ENCODE measurements around the gene MARK4. TPM values are rescaled to one million over a fixed set of nuclear protein-coding genes. Genes with fewer than 3 reads are reported as not detected.
"Not testable (repeated sequence)": the region's sequence is repeated elsewhere in the genome, so short reads cannot be mapped to it uniquely, and the experiment has no call there.

Gene MARK4
- total RNA-seq, 1 donor from 2014 or later: 36.6 TPM

DNA sequence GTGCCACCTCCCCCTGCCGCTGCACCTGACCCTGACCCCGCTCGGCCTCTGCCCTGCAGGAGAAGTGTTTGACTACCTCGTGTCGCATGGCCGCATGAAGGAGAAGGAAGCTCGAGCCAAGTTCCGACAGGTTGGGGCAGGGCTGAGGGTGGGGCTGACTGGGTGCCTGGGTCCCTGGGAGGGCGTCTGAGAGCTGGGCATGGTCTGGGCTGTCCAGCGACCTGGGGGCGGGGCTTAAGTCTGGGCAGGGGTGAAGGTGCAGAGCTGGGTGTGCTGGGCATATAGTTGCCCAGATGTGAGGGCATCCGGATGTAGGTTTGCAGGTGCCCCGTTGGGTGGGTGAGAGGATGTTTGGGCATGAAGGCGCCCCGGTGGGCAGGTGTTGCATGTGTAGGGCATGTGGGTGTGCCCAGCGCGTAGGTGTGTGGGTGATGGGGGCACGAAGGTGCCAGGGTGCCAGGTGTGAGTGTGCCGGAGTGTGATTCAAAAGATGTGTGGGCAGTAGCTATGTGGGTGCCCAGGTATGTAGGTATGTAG is 13.8 kb downstream of the MARK4 start:
- intact Hi-C loops (cut with DNase I): no loop called here
- DNase-seq (ENCODE audit: low spot score): no peak

DNA sequence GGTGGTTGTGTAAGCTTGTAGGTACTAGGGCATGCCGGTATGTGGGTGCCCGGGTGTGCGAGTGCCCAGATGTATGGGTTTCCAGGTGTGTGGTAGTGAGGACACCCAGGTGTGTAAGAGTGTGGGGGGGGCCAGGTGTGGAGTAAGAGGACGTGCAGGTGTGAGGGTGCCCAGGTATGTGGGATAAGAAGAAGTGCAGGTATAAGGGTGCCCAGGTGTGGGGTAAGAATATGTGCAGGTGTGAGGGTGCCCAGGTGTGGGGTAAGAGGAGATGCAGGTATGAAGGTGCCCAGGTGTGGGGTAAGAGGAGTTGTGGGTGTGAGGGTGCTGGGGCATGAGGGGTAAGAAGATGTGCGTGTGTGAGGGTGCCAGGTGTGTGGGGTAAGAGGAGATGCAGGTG is 14.3 kb downstream of the MARK4 start:
- intact Hi-C loops (cut with DNase I): no loop called here
- DNase-seq (ENCODE audit: low spot score): no peak

DNA sequence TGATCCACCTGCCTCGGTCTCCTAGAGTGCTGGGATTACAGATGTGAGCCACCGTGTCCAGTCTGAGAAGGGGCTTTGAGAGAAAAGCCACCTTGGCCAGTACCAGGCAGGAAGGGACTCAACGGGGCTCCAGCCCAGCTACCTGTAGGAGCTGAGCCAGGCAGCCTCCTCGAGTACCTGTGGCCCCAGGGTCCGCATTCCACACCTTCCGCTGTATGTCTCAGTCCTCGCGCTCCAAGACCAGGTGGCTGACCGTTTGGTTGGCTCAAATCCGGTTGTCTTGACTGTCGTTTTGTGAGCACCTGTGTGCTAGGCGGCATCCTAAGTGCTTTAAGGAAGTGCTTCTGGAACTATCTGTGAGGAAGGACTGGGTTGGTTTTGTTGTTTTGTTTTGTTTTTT is 16.2 kb downstream of the MARK4 start:
- intact Hi-C loops (cut with DNase I): no loop called here
- DNase-seq (ENCODE audit: low spot score): no peak

DNA sequence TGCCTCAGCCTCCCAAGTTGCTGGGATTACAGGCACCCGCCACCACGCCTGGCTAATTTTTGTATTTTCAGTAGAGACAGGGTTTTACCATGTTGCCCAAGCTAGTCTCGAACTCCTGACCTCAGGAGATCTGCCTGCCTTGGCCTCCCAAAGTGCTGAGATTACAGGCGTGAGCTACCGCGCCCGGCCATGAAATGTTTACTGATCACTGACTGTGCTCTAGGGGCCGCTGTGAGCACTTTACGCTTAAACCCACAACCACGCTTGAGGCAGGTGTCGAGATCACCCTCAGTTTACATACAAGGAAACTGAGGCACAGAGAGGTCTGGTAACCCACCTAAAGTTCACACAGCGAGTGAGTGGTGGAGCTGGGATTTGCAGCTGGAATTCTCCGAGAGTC is 18.9 kb downstream of the MARK4 start:
- intact Hi-C loops (cut with DNase I); DNase-seq (ENCODE audit: low spot score): not testable (repeated sequence)

DNA sequence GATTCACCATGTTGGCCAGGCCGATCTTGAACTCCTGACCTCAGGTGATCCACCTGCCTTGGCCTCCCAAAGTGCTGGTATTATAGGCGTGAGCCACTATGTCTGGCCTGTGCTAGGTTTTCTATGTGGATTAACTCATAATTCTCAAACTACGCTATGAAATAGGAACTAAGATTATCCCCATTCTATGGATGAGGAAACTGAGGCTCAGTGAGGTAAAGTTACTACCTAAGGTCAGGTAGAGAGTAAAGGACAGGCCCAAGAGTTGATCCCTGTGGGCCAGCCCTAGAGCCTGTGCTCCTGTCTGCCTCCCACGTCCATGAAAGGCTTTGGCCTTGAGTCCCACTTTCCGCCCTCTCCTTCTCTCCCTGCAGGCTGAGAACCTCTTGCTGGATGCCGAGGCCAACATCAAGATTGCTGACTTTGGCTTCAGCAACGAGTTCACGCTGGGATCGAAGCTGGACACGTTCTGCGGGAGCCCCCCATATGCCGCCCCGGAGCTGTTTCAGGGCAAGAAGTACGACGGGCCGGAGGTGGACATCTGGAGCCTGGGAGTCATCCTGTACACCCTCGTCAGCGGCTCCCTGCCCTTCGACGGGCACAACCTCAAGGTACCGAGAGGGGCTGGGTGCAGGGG is 20.1 kb downstream of the MARK4 start:
- no peak for DNase-seq (ENCODE audit: low spot score)

DNA sequence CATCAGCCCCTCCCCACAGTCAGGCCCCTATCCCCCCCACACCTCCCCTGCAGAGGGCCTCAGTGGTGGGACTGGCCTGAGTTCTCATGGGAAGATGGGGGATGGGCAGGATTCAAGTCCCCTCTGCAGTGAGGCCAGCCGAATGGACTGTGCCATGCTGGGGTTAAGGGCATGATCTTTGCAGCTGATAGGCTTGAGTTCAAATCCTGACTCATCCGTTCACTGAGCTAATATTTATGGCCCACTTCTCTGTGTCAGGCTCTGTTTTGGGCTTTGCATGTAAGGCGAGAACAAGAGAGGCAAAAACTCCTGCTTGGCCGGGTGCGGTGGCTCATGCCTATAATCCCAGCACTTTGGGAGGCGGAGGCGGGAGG is 20.7 kb downstream of the MARK4 start:
- DNase-seq (ENCODE audit: low spot score): no peak
- intact Hi-C loops (cut with DNase I): no loop called here

More for the DNA sequence above, 20.1 kb downstream of the MARK4 start:
- intact Hi-C loops (cut with DNase I): no loop called here

DNA sequence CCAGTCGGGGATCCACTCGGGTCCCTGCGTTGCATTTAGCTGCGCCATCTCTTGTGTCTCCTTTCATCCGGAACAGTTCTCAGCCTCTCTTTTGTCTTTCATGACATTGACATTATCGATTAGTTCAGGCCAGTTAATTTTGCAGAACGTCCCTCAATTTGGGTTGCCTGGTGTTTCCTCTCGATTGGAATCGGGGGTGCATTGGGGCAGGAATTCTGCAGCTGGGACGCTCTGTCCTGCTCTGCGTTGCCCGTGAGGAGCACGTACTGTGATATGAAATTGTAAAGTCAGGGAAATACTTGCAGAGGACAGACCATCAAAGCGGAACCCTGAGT is 22.4 kb downstream of the MARK4 start:
- intact Hi-C loops (cut with DNase I): no loop called here
- DNase-seq (ENCODE audit: low spot score): no peak

DNA sequence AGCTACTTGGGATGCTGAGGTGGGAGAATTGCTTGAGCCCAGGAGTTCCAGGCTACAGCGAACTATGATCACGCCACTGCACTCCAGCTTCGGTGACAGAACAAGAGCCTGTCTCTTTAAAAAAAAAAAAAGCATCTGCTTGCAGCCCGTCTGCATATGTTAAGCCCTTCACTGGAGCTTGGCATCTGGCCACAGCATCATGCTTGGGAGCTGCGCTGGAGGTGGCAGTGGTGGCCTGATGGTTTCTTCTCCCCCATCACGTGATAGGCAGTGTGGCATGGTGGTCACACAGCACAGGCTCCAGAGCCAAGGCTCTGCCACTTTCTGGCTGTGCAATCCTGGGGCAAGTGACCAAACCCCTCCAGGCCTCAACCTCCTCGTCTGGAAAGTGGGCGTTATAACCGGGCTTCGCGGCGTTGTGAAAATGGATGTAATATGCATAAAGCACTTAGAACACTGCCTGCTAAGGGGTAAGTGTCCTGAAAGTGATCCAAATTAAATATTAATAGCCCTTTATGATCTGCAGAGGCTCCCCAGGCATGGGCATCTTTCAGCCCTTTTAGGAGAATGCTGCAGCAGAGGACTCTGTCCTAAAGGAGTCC is 24.4 kb downstream of the MARK4 start:
- intact Hi-C loops (cut with DNase I): no loop called here
- no peak for DNase-seq (ENCODE audit: low spot score)

DNA sequence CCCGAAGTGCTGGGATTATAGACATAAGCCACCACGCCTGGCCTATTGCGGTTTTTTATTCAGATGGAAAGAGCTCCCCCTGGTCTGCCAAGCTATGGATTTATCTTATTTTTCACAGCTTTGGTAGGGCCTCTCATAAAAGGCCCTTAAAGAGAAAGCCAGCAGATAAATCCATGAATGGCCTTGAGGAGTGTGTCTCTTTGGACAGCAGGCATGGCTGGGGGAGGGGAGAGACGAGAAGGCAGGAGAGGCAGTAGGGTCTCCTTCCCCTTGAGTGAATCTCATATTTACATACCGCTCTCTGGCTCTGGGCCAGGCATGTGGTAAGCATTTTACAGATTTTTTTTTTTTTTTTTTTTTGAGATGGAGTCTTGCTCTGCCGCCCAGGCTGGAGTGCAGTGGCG is 25.2 kb downstream of the MARK4 start:
- intact Hi-C loops (cut with DNase I): no loop called here
- no peak for DNase-seq (ENCODE audit: low spot score)

DNA sequence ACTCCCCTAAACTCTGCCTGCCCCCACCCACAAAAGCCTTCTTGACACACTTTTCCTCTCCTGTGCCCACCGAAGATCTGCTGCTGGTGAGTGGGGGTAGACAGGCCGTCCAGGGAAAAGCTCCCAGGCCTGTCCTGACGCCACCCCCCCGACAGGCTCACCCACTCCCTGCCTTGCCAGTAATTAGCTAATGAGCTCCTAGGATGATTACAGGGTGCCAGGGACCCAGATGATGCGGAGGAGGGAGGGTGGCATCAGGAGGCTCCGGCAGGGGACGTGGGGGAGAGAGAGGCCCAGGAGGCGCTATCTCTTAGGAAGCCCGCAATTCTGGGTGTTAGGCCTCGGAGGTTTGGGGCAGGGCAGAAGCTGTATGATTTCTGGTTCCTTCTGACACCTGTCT is 27.0 kb downstream of the MARK4 start:
- intact Hi-C loops (cut with DNase I): no loop called here
- DNase-seq (ENCODE audit: low spot score): no peak

DNA sequence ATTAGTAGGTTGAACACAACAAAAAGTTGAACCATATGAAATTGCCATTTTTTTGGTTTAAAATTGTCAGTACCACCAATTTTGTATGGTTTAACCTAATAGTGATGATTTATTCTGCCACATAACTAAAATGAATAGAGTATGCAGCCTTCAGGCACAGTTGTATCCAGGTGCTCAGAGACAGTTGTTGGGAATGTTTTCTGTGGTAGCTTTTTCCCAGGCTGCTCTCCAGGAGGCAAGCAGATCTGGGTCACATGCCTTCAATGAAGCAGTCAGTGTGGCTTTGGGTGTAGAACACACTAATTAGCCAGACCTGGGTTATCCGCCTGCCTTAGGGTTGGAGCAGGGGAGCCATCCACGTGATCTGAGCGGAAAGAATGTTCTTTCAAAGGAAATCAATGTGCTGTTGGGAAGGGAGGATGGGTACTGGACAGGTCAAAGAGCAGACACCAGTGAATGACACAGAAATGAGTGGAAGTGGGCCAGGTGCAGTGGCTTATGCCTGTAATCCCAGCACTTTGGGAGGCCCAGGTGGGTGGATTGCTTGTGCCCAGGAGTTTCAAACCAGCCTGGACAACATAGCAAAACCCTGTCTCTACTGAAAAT is 28.6 kb downstream of the MARK4 start:
- intact Hi-C loops (cut with DNase I): no loop called here
- no peak for DNase-seq (ENCODE audit: low spot score)

DNA sequence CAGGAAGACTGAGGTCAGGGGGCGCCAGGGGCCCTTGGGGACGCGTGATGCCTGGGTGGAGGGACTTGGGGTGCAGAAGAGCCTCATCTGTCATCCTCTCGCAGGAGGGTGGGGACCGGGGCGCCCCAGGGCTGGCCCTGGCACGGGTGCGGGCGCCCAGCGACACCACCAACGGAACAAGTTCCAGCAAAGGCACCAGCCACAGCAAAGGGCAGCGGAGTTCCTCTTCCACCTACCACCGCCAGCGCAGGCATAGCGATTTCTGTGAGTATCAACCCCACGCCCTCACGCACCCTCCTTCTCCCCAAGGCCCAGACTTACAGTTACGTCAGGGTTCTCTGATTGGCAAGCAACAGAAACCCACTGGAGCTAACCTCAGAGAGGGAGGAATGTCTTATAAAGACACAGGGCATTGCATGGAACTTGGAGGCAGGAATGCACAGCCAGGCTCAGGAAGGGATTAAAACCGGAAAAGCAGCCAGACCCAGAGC is 29.4 kb downstream of the MARK4 start:
- intact Hi-C loops (cut with DNase I): no loop called here
- no peak for DNase-seq (ENCODE audit: low spot score)

DNA sequence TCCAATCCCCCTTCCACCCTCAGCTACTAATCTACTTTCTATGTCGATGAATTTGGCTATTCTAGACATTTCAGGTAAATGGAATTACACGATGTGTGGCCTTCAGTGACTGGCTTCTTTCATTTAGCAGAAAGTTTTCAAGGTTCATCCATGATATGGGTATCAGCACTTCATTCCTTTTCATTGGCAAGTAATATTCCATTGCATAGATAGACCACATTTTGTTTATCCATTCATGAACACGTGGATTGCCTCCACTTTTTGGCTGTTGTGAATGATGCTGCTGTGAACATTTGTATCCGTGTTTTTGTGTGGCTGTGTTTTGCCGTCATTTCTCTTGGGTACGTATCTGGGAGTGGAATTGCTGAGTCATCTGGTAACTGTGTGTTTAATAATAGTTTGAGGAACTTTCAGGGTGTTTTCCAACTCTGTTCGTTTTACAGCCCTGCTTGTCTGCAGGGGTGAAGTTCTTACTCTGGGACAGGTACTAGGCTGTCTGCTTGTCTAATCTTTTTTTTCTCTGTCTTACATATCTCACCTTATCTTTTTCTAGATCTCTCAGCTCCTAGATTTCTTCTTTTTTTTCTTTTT is 32.5 kb downstream of the MARK4 start:
- DNase-seq (ENCODE audit: low spot score): no peak
- intact Hi-C loops (cut with DNase I): no loop called here

DNA sequence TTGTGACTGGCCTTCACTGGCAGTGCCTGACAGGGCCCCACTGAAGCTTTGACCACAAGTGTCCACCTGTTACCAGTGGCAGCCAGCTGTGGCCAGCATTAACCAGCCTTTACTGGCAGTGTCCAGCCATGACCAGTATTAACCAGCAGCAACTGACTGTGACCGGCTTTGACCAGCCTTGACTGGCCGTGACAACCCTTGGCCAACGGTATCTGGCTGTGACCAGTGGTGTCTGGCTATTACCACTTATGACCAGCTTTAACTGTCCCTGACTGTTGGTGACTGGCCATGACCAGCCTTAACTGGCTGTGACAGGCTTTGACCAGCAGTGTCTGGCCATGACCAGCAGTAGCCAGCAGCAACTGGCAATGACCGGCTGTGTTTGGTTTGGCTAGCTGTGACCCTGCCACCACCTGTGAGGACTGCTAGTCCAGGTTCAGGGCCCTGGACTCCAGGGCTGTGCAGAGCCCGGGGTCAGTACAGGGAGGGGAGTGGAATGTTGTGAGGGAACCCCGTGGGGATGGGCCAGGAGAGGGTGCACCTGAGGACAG is 39.4 kb downstream of the MARK4 start:
- intact Hi-C loops (cut with DNase I): no loop called here
- DNase-seq (ENCODE audit: low spot score): no peak

DNA sequence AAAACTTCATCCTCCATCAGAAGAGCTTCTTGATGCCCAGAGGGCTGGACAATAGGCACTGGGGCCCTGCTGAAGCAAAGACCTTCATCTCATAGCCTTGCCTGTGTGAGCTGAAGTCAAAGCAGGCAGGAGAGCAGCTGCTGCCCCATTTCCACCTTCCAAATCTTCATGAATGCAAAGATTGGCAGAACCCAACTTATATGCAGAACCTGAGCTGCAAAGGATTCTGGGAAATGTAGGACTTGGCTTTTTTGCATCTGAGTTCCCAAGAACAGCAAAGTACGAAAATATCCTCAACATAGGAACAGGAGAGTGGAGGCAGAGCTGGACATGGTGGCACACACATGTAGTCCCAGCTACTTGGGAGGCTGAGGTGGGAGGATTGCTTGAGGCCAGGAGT is 40.8 kb downstream of the MARK4 start:
- intact Hi-C loops (cut with DNase I): no loop called here
- no peak for DNase-seq (ENCODE audit: low spot score)

DNA sequence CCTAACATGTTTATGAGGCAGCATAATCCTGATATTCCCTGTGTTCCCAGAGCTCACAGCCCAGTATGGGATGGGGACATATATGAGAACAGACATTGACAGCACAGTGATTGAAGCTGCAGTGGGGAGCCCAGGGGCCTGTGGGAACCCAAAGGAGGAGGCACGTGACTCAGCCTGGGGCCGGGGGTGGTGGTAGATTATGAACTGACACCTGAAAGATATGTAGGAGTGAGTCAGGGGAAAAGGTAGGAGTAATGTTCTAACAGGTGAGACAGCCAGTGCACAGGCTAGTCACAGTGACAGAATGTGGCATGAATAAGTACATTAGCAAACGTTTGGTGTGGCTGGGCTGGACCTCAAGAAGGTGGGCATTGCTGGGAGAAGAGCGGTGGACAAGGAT is 42.6 kb downstream of the MARK4 start:
- intact Hi-C loops (cut with DNase I): loop anchor here (2.0 kb wide), 1 partner anchor 29 kb away; the partner anchor contains the start of gene CKM

DNA sequence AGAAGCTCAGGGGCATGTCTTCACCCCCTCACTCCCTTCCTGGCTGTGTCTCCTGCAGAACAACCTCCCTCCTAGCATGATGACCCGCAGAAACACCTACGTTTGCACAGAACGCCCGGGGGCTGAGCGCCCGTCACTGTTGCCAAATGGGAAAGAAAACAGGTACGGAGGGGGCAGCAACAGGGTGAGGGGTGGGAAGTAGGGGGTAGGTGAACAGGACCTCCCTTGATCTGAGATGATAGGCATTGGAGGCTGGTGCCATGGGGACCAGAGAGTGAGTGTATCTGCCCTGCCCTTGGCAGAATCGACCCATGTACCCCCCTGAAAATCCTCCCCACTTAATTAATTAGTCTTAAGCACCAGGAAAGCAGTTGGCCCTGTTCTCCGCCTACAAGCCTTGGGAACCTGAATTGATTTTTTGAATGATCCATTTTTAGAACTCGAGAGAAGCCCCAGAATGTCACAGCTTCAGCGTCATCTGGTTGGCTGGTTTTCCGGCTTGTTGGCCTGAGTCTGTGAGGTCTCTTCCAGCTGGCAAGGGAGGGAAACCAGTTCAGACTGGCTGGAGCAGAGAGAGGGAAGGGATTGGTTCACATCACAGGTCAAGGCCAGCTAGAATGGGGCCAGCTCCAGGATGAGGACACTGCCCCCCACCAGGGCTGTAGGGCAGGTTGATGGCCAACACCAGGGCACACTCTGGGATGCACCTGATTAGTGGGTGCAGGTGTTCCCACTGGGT is 43.4 kb downstream of the MARK4 start:
- peak; percentile 82 for DNase-seq (ENCODE audit: low spot score)
- intact Hi-C loops (cut with DNase I): loop anchor here (2.0 kb wide), 1 partner anchor 28 kb away; the partner anchor contains the start of gene CKM

More for the DNA sequence above, 42.6 kb downstream of the MARK4 start:
- no peak for DNase-seq (ENCODE audit: low spot score)

DNA sequence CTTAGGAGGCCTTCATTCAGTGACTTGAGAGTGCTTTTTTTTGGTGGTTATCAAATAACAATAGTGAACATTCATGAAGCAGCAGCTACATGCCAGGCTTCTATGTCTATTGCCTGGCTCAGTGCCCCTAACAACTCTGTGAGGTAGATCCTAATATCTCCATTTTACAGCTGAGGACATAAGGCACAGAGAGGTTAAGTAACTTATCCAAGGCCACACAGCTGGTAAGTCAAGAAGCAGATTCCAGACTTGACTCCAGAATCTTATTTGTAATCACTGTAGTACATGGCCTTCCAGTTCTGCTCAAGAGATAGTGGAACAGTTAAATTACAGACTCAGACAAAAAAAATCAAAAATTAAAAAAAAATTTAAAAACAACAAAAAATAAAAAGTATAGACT is 44.8 kb downstream of the MARK4 start:
- intact Hi-C loops (cut with DNase I): loop anchor here (2.0 kb wide), 1 partner anchor 27 kb away; the partner anchor contains the start of gene CKM
- DNase-seq (ENCODE audit: low spot score): no peak

DNA sequence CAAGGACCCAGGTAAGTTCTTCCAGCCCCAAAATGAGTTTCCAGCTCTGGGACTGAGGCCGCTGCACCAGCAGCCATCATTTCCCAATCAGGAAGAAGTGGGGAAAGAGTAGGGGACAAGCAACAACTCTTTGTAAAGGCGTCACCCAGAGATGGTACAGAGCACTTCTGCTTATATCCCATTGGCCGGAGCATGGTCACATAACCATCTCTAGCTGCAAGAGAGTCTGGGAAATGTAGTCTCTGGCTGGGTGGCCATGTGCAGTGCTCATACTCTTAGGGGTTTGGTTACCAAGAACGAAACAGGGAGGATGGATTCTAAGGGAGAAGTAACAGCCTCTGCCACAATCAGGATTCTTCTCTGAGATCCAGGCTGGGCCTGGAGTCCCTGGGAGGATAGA is 45.3 kb downstream of the MARK4 start:
- DNase-seq (ENCODE audit: low spot score): no peak
- intact Hi-C loops (cut with DNase I): no loop called here

DNA sequence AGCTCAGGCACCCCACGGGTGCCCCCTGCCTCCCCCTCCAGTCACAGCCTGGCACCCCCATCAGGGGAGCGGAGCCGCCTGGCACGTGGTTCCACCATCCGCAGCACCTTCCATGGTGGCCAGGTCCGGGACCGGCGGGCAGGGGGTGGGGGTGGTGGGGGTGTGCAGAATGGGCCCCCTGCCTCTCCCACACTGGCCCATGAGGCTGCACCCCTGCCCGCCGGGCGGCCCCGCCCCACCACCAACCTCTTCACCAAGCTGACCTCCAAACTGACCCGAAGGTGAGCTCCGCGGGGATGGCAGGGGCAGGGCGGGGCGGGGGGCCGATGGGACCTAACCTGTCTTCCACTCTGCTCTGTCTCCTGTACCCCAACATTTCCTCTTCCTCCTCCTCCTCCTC is 46.6 kb downstream of the MARK4 start:
- no peak for DNase-seq (ENCODE audit: low spot score)
- intact Hi-C loops (cut with DNase I): no loop called here
